NCI-H2171 treated with DMSO at 0.1 percent for 48 hours (cell line): ENCODE results near the gene OR2M3.
"Not testable (repeated sequence)": the region's sequence is repeated elsewhere in the genome, so short reads cannot be mapped to it uniquely, and the experiment has no call there.

ENCODE experiments used
- DNase-seq: peaks from one replicate; lab custom pipeline; 2025; lab: John Stamatoyannopoulos, UW

The OR2M3 gene, protein sequence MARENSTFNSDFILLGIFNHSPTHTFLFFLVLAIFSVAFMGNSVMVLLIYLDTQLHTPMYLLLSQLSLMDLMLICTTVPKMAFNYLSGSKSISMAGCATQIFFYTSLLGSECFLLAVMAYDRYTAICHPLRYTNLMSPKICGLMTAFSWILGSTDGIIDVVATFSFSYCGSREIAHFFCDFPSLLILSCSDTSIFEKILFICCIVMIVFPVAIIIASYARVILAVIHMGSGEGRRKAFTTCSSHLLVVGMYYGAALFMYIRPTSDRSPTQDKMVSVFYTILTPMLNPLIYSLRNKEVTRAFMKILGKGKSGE

DNA sequence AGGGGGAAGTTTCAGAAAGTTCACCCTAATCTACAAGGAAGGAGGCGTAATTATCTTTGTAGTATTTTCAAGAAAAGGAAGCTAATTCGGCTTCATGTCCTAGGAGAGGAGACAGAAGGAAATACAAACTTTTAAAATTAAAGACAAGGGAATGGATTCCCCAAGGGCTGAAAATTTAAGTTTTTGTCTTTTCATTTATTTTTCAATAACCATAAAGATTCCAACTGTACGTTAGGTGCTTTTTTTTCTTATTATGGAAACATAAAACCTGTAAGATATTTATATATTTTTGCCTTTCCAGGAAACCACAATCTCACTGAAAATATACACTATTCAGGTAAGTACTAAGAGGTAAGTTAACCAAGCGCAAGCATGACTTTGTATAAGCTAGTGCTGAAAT, at the start of gene OR2M3:
Gene OR2M3, plus strand, starts transcription at position 301 of the 400 bp plus-strand sequence. CDS start 5,803 bp downstream, outside the sequence.
- DNase-seq, result no peak

DNA sequence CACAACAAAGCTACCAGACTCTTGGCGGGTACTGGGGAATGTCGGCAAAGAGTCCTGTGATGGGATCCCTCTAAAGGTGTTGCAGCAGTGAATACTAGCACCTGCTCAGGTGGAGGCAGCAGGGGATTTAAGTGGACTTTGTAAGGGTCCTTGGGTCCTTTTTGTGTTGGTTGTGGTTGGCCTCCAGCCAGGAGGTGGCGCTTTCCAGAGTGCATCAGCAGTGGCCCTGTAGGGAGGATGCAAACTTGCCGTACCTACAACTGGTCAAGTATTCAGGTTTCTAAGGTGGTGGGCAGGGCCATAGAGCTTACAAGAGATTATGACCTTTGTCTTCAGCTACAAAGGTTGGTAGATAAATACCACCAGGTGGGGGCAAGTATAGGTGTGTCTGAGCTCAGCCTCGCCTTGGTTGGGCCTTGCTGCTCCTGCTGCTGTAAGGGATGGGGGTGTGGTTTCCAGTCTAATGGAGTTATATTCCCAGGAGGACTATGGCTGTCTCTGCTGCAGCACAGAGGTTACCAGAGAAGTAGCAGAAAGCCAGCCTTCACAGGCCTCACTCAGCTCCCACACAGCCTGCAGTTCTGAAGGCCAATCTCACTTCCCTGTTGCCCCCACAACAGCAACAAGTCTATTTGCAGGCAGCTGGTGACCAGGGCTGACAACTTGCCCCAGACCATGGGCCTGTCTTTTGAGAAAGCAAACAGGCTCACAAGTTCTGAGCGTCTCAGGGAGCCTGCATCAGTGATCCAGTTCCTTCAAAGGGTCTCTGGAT, 44.8 kb upstream of the OR2M3 start:
- no peak for DNase-seq

DNA sequence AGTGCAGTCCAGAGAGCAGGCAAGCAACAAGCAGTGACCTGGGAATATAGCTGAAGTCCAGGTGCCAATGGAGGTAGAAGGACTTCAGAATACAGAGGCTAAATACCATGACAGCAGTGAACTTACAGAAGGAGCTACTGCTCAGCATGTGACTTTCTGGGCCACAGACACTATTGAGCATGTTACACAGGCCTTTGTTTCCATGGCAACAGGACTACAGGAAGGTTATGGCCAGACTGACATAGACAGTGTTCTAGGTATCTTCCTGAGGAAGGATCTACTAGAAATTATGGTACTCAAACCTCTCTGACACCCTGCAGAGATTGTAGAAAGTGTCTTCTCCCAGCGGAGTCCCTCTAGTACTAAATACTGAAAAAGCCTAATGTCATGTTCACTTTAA, 41.1 kb upstream of the OR2M3 start:
- DNase-seq, result no peak

DNA sequence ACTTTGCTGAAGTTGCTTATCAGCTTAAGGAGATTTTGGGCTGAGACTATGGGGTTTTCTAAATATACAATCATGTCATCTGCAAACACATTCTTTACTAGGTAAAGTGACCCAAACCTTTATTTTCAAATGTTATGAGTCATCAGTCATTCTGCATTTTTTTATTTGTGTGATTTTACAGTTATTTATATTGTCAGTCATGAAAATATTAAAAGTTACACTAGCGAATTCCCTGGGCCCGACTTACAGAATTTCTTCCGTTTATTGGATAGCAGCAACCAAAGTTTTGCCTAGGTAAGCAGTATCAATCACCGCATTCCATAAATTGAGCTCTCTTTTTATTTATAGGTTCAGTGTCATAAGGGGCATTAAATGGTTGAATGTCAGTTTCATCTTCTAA, 38.3 kb upstream of the OR2M3 start:
- DNase-seq, result no peak

DNA sequence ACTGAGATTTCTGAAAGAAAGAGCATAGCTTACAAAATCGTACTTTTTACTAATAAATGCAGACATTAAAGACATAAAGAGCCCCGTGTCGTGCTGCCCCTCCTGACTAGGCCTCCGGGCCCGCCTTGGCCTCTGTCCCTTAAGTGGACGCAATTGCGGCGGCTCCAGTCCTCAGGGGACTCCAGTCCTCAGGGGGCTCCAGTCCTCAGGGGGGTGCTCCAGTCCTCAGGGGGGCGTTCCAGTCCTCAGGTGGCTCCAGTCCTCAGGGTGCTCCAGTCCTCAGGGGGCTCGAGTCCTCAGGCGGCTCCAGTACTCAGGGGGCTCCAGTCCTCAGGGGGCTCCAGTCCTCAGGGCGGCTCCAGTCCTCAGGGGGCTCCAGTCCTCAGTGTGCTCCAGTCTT, 33.0 kb upstream of the OR2M3 start:
- no peak for DNase-seq

DNA sequence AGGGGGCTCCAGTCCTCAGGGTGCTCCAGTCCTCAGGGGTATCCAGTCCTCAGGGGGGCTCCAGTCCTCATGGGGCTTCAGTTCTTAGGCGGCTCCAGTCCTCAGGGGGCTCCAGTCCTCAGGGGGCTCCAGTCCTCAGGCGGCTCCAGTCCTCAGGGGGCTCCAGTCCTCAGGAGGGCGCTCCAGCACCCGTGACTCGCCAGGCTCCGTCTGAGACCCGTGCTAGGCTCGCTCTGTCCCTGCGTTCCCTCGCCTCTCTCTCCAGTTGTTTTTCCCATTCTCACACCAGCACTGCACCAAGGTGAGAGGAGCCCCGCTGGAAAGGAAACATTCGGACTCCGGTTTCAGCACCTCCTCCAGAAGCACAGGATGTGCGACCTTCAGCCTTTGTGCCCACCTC, 31.9 kb upstream of the OR2M3 start:
- no peak for DNase-seq

DNA sequence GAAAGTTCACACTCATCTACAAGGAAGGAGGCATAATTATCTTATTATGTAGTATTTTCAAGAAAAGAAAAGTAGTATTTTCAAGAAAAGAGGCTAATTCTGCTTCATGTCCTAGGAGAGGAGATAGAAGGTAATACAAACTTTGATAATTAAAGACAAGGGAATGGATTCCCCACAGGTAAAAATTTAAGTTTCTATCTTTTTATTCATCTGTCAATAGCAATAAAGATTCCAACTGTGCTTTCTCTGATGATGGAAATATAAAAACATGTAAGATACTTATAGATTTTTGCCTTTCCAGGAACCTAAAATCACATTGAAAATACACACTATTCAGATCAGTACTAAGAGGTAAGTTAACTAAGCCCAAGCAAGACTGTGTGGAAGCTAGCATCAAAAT, 22.5 kb upstream of the OR2M3 start, which contains the start of gene OR2M2:
Gene OR2M2, plus strand, starts transcription at position 301 of the 400 bp plus-strand sequence. CDS start 5,165 bp downstream, outside the sequence.
- no peak for DNase-seq

DNA sequence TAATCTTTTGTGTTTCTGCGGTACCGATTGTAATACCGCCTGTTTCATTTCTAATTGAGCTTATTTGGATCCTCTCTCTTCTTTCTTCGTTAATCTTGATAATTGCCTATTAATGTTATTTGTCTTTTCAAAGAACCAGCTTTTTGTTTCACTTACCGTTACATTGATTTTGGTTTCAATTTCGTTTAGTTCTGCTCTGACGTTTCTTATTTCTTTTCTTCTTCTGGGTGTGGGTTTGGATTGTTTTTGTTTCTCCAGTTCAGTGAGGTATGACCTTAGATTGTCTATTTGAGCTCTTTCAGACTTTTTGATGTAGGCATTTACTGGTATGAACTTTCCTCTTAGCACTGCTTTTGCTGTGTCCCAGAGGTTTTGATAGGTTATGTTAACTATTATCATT, 13.1 kb upstream of the OR2M3 start:
- DNase-seq, result no peak

DNA sequence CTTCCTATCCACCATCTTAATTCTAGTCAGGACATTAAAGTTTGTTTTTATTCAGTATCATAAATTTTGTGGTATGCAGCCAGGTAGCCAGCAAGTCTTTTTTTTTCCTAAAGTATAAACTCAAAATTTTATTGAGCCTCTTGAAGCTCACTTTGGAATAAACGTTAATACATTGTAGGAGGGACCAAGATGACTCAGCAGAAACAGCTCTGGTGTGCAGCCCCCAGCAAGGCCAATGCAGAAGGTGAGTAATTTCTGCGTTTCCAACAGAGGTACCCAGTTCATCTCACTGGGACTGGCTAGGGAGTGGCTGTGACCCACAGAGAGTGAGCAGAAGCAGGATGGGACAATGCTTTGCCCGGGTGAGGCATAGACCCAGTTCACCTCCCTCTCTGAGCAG, 9.7 kb upstream of the OR2M3 start:
- DNase-seq, result no peak

DNA sequence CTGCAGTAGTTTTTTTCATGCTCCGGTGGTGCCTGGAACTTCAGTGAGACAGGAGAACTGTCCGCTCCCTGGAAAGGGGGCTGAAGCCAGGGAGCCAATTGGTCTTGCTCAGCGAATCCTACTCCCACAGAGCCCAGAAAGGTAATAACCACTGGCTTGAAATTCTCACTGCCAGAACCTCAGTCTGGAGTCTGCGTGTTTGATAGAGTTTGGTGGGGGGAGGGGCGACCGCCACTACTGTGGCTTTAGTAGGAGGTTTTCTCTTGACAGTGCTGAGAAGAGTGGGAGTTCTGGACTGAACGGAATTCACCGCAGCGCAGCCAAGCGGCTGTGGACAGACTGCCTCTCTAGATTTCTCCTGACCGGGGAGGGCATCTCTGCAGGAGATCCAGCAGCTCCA, 8.0 kb upstream of the OR2M3 start:
- DNase-seq, result no peak

DNA sequence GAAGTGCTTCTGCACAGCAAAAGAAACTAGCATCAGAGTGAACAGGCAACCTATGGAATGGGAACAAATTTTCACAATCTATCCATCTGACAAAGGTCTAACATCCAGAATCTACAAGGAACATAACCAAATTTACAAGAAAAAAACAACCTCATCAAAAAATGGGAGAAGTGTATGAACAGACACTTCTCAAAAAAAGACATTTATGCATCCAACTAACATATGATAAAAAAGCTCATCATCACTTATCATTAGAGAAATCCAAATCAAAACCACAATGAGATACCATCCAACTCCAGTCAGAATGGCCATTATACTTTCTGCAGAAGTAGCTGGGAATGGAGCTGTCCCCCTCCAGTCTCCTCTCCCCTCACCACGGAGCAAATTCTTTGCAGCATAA, 2.9 kb upstream of the OR2M3 start:
- no peak for DNase-seq

DNA sequence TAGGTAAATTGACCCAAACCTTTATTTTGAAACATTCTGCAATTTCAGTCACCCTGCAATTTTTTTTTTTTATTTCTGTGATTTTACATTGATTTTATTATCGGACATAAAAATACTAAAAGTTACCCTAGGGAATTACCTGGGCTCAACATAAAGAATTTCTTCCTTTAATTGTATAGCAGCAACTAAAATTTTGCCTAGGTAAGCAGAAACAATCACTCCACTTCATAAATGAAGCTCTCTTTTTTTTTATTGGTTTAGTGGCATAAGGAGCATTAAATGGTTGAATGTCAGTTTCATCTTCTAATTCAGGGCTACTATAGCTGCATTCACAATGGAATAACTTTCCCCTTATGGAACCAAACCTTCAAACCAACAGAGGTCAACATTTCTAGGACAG, 18.8 kb downstream of the OR2M3 start:
- DNase-seq, result no peak

DNA sequence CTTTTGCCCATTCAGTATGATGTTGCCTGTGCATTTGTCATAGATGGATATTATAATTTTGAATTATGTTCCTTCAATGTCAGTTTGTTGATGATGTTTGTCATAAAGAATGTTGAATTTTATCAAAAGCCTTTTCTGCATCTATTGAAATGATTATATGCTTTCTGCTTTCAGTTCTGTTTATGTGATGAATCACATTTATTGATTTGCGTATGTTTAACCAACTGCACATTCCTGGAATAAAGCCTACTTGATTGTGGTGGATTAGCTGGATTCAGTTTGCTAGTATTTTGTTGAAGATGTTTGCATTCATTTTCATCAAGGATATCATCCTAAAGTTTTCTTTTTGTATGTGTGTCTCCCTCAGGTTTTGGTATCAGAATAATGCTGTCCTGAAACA, 28.5 kb downstream of the OR2M3 start:
- no peak for DNase-seq

DNA sequence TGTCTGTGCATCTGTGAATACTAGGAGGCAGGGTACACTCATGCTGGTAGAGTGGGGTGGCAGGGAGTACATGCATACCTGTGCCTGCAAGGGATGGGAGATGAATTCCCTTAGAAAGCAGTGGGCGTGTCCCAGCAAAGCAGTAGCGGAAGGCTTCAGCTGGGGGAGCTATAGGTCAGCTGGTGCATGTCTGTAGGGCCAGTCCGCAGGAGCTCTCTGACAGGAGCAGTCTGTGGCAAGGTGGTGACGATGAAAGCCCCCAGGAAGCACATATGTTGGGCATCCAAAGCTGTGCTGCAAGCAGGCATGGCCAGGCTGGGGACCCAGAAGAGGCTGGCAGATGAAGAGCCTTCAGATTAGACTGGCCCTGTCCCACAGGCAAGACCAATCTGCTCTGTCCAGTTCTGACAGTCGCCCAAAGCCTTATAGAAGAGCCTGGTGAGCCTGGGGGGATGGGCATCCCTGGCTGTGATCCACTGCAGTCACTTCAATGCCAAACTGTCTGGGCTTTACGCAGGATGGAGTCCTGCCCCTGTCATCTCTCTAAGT, 32.4 kb downstream of the OR2M3 start:
- no peak for DNase-seq

DNA sequence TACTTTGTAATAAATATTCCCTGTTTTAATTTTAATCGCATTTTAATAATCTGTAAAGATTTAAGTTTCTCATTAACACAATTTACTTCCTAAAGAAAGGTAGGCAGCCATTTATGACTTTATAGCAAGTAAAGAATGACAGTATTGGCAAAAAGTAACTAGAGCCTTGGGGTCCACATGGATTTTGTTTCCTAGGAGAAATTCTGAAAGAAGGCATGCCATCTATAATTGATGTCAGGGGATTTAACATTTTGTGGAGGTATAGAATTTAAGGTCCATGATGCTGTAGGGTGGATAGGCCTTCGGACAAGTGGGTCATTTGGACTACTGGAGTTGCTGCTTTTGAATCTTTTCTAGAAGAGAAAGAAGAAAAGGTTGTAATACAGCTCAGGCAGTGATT, 34.1 kb downstream of the OR2M3 start, which contains the start of gene OR2M4:
Gene OR2M4, plus strand, starts transcription at position 301 of the 400 bp plus-strand sequence. CDS start 7,512 bp downstream, outside the sequence.
- DNase-seq, result no peak

DNA sequence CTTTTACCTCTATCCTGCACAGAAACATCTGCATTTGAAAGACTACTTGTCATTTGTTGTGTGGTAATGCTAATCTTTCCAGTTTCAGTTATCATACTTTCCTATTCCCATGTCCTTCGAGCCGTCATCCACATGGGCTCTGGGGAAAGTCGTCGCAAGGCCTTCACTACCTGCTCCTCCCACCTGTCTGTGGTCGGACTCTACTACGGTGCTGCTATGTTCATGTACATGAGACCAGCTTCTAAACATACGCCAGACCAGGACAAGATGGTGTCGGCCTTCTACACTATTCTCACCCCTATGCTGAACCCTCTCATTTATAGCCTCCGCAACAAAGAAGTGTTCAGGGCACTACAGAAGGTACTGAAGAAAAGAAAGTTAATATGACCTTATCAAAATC, 42.4 kb downstream of the OR2M3 start:
- no peak for DNase-seq

DNA sequence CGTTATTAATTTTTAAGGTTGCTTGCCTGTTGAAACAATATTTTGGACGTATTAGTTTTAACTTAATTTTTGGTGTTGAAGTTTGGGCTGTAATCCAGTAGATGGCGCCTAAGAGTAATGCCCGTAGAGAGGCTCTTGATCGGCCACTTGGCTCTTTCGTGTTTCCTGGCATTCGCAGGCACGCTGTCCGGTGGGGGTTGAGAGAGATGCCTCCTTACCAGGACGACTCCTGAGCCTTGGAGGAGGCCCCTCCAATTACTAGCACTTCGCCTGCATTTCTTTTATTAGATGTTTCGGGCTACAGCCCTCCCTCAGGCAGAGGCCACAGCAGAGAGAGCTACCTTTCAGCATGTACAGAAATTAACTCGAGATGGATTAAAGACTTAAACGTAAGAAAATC, 46.1 kb downstream of the OR2M3 start:
- DNase-seq, result peak; percentile 49

DNA sequence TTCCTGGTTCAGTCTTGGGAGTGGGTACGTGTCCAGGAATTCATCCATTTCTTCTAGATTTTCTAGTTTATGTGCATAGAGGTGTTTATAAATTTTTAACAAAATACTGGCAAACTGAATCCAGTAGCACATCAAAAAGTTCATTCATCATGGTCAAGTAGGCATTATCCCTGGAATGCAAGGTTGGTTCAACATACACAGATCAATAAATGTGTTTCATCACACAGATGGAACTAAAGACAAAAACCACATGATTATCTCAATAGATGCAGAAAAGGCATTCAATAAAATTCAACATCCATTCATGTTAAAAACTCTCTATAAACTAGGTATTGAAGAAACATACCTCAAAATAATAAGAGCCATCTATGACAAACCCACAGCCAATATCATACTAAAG, 62.2 kb downstream of the OR2M3 start:
- DNase-seq, result not testable (repeated sequence)
